Endodermal cell (in vitro differentiated cells): Measurements from ENCODE around the gene FRYL. TPM values are rescaled to one million over a fixed set of nuclear protein-coding genes. Genes with fewer than 3 reads are reported as not detected.

Experiments used
- DNase-seq: peaks from one replicate; pipeline ENCODE4 v3.0.0-alpha.2; 2017
- H3K27ac ChIP-seq: 2 replicates; pipeline ENCODE4 v1.5.1; 2013; ENCODE audit warnings: mild to moderate bottlenecking, low read depth, low read length, moderate library complexity
- H3K27me3 ChIP-seq: 2 replicates; pipeline ENCODE4 v1.6.1; 2013; ENCODE audit warnings: mild to moderate bottlenecking, low read length, moderate library complexity; ENCODE audit not compliant: insufficient read depth, control insufficient read depth, poor library complexity, severe bottlenecking
- H3K36me3 ChIP-seq: 2 replicates; pipeline ENCODE4 v1.7.0; 2013; ENCODE audit warnings: mild to moderate bottlenecking, low read length, moderate library complexity; ENCODE audit not compliant: control insufficient read depth, insufficient read depth
- H3K4me1 ChIP-seq: one replicate; pipeline ENCODE4 v1.7.0; 2013; ENCODE audit warnings: low read length; ENCODE audit not compliant: control insufficient read depth, insufficient read depth
- H3K4me3 ChIP-seq: 2 replicates; pipeline ENCODE4 v1.5.1; 2013; ENCODE audit warnings: mild to moderate bottlenecking, low read length, moderate library complexity
- H3K9ac ChIP-seq: 2 replicates; pipeline ENCODE4 v1.6.1; 2013; ENCODE audit warnings: mild to moderate bottlenecking, low read length, moderate library complexity; ENCODE audit not compliant: poor library complexity, severe bottlenecking; ENCODE audit errors: extremely low read depth
- H3K9me3 ChIP-seq: 2 replicates; pipeline ENCODE4 v1.6.1; 2013; ENCODE audit warnings: mild to moderate bottlenecking, low read length, moderate library complexity; ENCODE audit not compliant: control insufficient read depth
- H3K27ac Mint-ChIP-seq: 2 replicates; pipeline ENCODE4 v1.8.0; 2020; ENCODE audit warnings: mixed read lengths
- H3K27me3 Mint-ChIP-seq: 2 replicates; pipeline ENCODE4 v1.8.0; 2021; ENCODE audit warnings: mild to moderate bottlenecking, mixed read lengths; ENCODE audit not compliant: insufficient read depth
- H3K36me3 Mint-ChIP-seq: 2 replicates; pipeline ENCODE4 v1.8.0; 2020; ENCODE audit warnings: low read depth, mixed read lengths
- H3K4me1 Mint-ChIP-seq: 2 replicates; pipeline ENCODE4 v1.8.0; 2020; ENCODE audit warnings: mixed read lengths
- H3K4me3 Mint-ChIP-seq: 2 replicates; pipeline ENCODE4 v1.8.0; 2020; ENCODE audit warnings: mild to moderate bottlenecking, moderate library complexity, mixed read lengths
- H3K9me3 Mint-ChIP-seq: 2 replicates; pipeline ENCODE4 v1.8.0; 2020; ENCODE audit warnings: mild to moderate bottlenecking, mixed read lengths
- WGBS, 2 experiments: methylation state at CpG; one replicate each; pipeline versions ENCODE4 v1.1.5 to v1.1.7; 2013; ENCODE audit warnings: missing lambda C conversion rate in 2 of 2, mixed read lengths in 1 of 2; ENCODE audit not compliant: insufficient coverage in 1 of 2, insufficient read length in 1 of 2; 5-methylcytosine and 5-hydroxymethylcytosine counted together
- total RNA-seq, 2 donors: library from RNA; stranded (reverse); fragmentation: NEBNext Ultra II Directional in 1 of 2; extraction: Animal tissue kit (Norgen Biotek cat#: 25700) in 1 of 2; gene quantifications; 2 replicates in 1 of 2; 3 replicates in 1 of 2; pipeline ENCODE4 v1.2.1, GENCODE V29; 2021
- TF ChIP-seq, protein P1 (sequence below): fragments of 200-600 bp; sonication (generic); conservative IDR thresholded peaks from 2 replicates; pipeline ENCODE4 v1.5.0; 2021; ENCODE audit warnings: antibody characterized with exemption, mild to moderate bottlenecking

Gene FRYL
- total RNA-seq, 2 donors from 2014 or later = 56.5 to 62.6 TPM

DNA sequence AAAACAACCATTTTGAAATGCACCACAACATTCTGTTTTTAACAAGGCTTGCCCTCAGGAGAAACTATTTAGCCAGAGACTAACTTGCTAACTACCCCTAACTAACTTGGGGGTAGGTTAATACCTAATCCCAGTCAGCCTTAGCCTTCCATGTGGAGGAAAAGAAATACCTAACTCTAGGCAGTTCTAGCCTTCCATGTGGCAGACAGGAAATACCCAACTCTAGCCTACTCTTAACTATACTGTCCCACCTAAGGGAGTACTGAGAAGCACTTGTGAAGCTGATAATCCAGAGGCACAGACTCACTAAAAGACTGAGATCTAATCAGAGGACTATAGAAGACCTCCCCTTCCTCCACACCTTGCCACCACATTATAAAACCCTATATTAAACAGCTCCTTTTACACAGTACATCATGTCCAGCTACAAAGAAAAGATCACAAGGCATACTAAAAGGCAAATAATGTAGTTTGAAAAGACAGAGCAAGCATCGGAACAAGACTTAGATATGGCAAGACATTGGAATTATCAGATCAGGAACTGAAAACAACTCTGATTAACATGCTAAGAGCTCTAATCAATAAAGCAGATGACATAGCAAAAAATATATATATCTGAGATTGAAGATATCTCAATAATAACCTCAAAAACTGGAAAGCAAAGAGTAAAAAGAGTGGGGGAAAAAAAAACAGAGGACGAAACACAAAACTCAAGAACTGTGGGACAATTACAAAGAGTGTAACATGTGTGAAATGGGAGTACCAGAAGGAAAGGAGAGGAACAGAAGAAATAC is 52.2 kb downstream of the FRYL start:
- H3K27ac ChIP-seq = no peak overlapping the region
- no peaks in the 10 kb centered on the region for H3K36me3 ChIP-seq
- Mint-ChIP-seq H3K9me3 (peaks cover 4% of the 10 kb centered on the region), H3K27ac (peak overlapping the region; percentile 71), H3K4me1 (peaks cover 49% of the 10 kb centered on the region), H3K4me3 (no peak overlapping the region), H3K27me3 (no peaks in the 10 kb centered on the region), H3K36me3 (peaks cover 22% of the 10 kb centered on the region)
- 91 to 100% methylated on average over 2 of the region's 2 CpGs for WGBS, 2 experiments
- H3K9ac ChIP-seq = no peak overlapping the region
- peaks cover 3% of the 10 kb centered on the region for H3K9me3 ChIP-seq
- TF ChIP-seq, protein P1, sequence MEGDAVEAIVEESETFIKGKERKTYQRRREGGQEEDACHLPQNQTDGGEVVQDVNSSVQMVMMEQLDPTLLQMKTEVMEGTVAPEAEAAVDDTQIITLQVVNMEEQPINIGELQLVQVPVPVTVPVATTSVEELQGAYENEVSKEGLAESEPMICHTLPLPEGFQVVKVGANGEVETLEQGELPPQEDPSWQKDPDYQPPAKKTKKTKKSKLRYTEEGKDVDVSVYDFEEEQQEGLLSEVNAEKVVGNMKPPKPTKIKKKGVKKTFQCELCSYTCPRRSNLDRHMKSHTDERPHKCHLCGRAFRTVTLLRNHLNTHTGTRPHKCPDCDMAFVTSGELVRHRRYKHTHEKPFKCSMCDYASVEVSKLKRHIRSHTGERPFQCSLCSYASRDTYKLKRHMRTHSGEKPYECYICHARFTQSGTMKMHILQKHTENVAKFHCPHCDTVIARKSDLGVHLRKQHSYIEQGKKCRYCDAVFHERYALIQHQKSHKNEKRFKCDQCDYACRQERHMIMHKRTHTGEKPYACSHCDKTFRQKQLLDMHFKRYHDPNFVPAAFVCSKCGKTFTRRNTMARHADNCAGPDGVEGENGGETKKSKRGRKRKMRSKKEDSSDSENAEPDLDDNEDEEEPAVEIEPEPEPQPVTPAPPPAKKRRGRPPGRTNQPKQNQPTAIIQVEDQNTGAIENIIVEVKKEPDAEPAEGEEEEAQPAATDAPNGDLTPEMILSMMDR = no peak
- no peaks in the 10 kb centered on the region for H3K4me1 ChIP-seq
- no peaks in the 10 kb centered on the region for H3K27me3 ChIP-seq
- no peak for DNase-seq
- H3K4me3 ChIP-seq = no peak overlapping the region

DNA sequence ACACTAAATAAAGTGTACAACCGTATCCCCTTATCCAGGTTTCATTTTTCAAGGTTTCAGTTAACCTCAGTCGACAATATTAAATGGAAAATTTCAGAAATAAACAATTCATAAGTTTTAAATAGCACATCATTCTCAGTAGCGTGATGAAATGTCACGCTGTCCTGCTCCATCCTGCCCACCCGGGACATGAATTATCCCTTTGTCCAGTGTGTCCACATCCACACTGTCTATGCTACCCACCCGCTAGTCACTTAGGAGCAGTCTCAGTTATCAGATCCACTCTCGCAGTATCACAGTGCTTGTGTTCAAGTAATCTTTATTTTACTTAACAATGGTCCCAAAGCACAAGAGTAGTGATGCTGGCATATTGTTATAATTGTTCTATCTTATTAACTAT is 54.7 kb downstream of the FRYL start:
- Mint-ChIP-seq H3K4me1 (peaks cover 51% of the 10 kb centered on the region), H3K36me3 (peaks cover 16% of the 10 kb centered on the region), H3K27me3 (no peaks in the 10 kb centered on the region), H3K9me3 (peaks cover 2% of the 10 kb centered on the region), H3K27ac (no peak overlapping the region), H3K4me3 (no peak overlapping the region)
- Histone ChIP-seq H3K27ac (no peak overlapping the region), H3K27me3 (no peaks in the 10 kb centered on the region), H3K36me3 (no peaks in the 10 kb centered on the region), H3K9me3 (peaks cover 3% of the 10 kb centered on the region), H3K4me3 (no peak overlapping the region), H3K9ac (no peak overlapping the region), H3K4me1 (no peaks in the 10 kb centered on the region)
- TF ChIP-seq, protein P1 = no peak
- no peak for DNase-seq
- 96 to 100% methylated on average over 3 to 7 of the region's 7 CpGs for WGBS, 2 experiments

DNA sequence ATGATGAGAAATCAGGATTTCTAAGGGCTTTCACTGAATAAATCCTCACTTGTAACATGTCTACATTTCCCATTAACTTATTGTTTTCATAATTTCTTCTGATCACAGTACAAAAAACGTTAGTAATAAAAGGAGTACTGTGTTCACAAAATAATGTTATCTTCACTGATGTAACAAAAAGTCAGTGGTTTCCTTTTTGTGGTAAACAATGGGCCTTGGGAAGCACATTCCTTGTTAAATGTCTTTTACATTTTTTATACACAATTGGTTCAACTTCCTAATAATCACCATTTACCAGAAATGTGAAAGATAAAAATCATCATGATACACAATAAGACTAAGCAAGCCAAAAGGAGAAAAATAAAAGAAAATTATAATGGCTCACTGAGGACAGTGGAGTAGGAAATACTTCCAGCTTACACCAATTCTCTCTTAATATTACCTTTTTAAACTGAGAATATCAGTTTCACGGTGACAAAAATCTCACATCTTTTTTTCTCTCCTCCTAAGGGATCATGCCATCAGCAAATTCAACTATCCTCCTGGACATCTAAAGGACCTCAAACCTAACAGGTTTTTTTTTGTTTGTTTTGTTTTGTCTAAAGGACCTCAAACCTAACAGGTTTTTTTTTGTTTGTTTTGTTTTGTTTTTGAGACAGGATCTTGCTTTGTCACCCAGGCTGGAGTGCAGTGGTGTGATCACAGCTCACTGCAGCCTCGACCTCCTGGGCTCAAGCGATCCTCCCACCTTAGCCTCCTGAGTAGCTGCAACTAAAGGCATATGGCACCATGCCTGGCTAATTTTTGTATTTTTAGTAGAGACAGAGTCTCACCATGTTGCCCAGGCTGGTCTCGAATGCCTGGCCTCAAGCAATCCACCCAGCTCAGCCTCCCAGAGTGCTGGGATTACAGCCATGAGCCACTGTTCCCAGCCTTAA is 57.3 kb downstream of the FRYL start:
- TF ChIP-seq, protein P1 = no peak
- no peak overlapping the region for H3K4me3 ChIP-seq
- H3K36me3 Mint-ChIP-seq = peaks cover 19% of the 10 kb centered on the region
- no peak overlapping the region for H3K9ac ChIP-seq
- no peaks in the 10 kb centered on the region for H3K36me3 ChIP-seq
- H3K27ac ChIP-seq = no peak overlapping the region
- DNase-seq = no peak
- WGBS, 2 experiments = 92 to 94% methylated on average over 2 to 5 of the region's 5 CpGs
- no peaks in the 10 kb centered on the region for H3K27me3 Mint-ChIP-seq
- peaks cover 4% of the 10 kb centered on the region for H3K9me3 ChIP-seq
- peaks cover 4% of the 10 kb centered on the region for H3K9me3 Mint-ChIP-seq
- H3K27ac Mint-ChIP-seq = no peak overlapping the region
- H3K4me1 Mint-ChIP-seq = peaks cover 38% of the 10 kb centered on the region
- H3K4me1 ChIP-seq = no peaks in the 10 kb centered on the region
- no peaks in the 10 kb centered on the region for H3K27me3 ChIP-seq
- H3K4me3 Mint-ChIP-seq = no peak overlapping the region
